Small intestine (tissue), 7 donors: ENCODE data around the gene ADGRD1. TPM values are rescaled to one million over a fixed set of nuclear protein-coding genes. Genes with fewer than 3 reads are reported as not detected.
"Not testable (repeated sequence)": the region's sequence is repeated elsewhere in the genome, so short reads cannot be mapped to it uniquely, and the experiment has no call there.

ENCODE experiments used
- DNase-seq, 2 donors: peaks; one replicate each; pipeline versions ENCODE4 v3.0.0 to v3.0.0-alpha.2; 2013
- FAIRE-seq: peaks from 2 replicates; lab custom pipeline; 2012; peaks lifted over from hg19 to GRCh38; lab: Jason Lieb, UNC
- H3K27ac ChIP-seq, 3 donors: one replicate each; pipeline ENCODE4 v1.5.1; 2013; ENCODE audit warnings: low read length in 2 of 3, mild to moderate bottlenecking in 2 of 3, control low read depth in 1 of 3, inconsistent platforms in 1 of 3, low read depth in 1 of 3, moderate library complexity in 1 of 3
- H3K27me3 ChIP-seq, 3 donors: one replicate each; pipeline ENCODE4 v1.6.1; 2013; ENCODE audit warnings: low read length in 3 of 3, inconsistent platforms in 1 of 3; ENCODE audit not compliant: control insufficient read depth in 3 of 3, insufficient read depth in 3 of 3
- H3K36me3 ChIP-seq, 3 donors: one replicate each; pipeline ENCODE4 v1.6.1; 2013; ENCODE audit warnings: low read length in 3 of 3, inconsistent platforms in 1 of 3, low read depth in 1 of 3, mild to moderate bottlenecking in 1 of 3, moderate library complexity in 1 of 3; ENCODE audit not compliant: control insufficient read depth in 3 of 3, insufficient read depth in 2 of 3
- H3K4me1 ChIP-seq, 3 donors: one replicate each; pipeline ENCODE4 v1.6.1; 2013; ENCODE audit warnings: low read length in 2 of 3, inconsistent platforms in 1 of 3, low read depth in 1 of 3, mild to moderate bottlenecking in 1 of 3, moderate library complexity in 1 of 3; ENCODE audit not compliant: control insufficient read depth in 3 of 3, insufficient read depth in 2 of 3
- H3K4me3 ChIP-seq, 3 donors: one replicate each; pipeline ENCODE4 v1.5.1; 2013; ENCODE audit warnings: low read length in 3 of 3, control low read depth in 1 of 3, inconsistent platforms in 1 of 3, low read depth in 1 of 3, mild to moderate bottlenecking in 1 of 3, moderate library complexity in 1 of 3
- H3K9me3 ChIP-seq, 2 donors: one replicate each; pipeline ENCODE4 v1.6.1; 2013; ENCODE audit warnings: low read depth in 1 of 2, low read length in 1 of 2; ENCODE audit not compliant: control insufficient read depth in 2 of 2, insufficient read depth in 1 of 2
- WGBS, 3 donors: extraction: QIAGEN DNeasy Blood & Tissue Kit; methylation state at CpG; one replicate each; pipeline ENCODE4 v1.1.7; 2013; 5-methylcytosine and 5-hydroxymethylcytosine counted together
- polyA plus RNA-seq, 4 donors: library from polyadenylated mRNA; stranded (reverse) in 3 of 4; unstranded in 1 of 4; fragments of 200-250 nt in 3 of 4; fragments of 120-200 nt in 1 of 4; gene quantifications; one replicate each; pipeline versions ENCODE4 v1.2.1 to v1.2.3, GENCODE V29; 2013
- donor health status: healthy with polysubstance abuse.
- donor health status: control.
- donor health status: control.
- donor health status: Bipolar disorder and iron deficiency.
- donor health status: healthy.

Gene ADGRD1
- polyA plus RNA-seq, 4 donors = 0.54 to 87.7 (median 9.3) TPM; not detected in 1

- no peak for FAIRE-seq
- no peaks in the 10 kb centered on the region for H3K36me3 ChIP-seq
- no peaks in the 10 kb centered on the region for H3K4me1 ChIP-seq
- WGBS, 3 donors = 55 to 71% (median 65%) methylated on average over 10 of the region's 10 CpGs
- DNase-seq = no peak
- H3K27ac ChIP-seq = no peak overlapping the region
- H3K27me3 ChIP-seq = peaks cover 0 to 3% (median 0%) of the 10 kb centered on the region in 3 donors
- no peak overlapping the region for H3K4me3 ChIP-seq
- H3K9me3 ChIP-seq = no peaks in the 10 kb centered on the region
Measured at GRCh38 chr12:130932061-130932930, 21.4 kb upstream of the ADGRD1 start.

GRCh38 chr12:130933269-130933995 lies 20.3 kb upstream of the ADGRD1 start:
- FAIRE-seq (no peak), DNase-seq (no peak)
- no peaks in the 10 kb centered on the region for H3K9me3 ChIP-seq

DNA sequence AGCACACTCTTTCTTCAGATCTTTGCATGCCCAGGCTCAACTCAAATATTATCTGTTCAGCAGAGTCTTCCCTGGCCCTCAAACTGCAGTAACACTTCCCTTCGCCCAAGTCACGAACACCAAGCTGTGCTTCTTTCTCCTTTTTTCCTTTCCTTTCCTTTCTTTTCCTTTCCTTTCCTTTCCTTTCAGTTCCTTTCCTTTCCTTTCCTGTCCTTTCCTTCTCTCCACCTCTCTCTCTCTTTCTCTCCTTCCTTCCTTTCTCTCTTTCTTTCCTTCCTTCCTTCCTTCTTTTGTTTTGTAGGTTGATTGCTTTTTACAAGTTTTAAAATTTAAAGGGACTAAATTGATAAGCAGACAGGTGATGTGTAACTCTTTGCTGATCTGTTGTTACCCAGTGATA lies 19.0 kb upstream of the ADGRD1 start:
- FAIRE-seq (no peak), DNase-seq (no peak)
- no peaks in the 10 kb centered on the region for H3K9me3 ChIP-seq
- no peaks in the 10 kb centered on the region for H3K36me3 ChIP-seq
- WGBS, 3 donors = 83 to 95% (median 91%) methylated on average over 2 of the region's 2 CpGs
- no peak overlapping the region for H3K27ac ChIP-seq
- no peak overlapping the region for H3K4me3 ChIP-seq
- H3K4me1 ChIP-seq = no peaks in the 10 kb centered on the region
- no peaks in the 10 kb centered on the region for H3K27me3 ChIP-seq

More at GRCh38 chr12:130933269-130933995, 20.3 kb upstream of the ADGRD1 start:
- Histone ChIP-seq H3K36me3 (no peaks in the 10 kb centered on the region), H3K4me3 (no peak overlapping the region), H3K27ac (no peak overlapping the region), H3K4me1 (no peaks in the 10 kb centered on the region), H3K27me3 (no peaks in the 10 kb centered on the region)
- WGBS, 3 donors = 76 to 77% (median 77%) methylated on average over 36 to 38 of the region's 38 CpGs

DNA sequence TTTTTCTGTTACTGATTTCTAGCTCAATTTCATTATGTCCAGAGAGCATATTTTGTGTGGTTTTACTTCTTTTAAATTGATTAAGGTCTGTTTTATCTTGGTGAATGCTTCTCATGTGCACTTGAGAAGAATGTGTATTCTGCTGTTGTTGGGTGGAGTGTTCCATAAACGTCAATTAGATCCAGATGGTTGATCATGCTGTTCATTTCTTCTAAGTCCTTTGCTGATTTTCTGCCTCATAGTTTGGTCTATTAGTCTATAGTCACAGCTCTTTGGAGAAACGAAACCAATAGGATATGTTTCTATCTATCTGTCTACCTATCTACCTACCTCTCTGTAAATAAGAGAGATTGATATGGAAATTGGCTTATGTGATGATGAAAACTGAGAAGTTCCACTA lies 17.1 kb upstream of the ADGRD1 start:
- DNase-seq = no peak
- no peak for FAIRE-seq
- Histone ChIP-seq H3K4me1 (no peaks in the 10 kb centered on the region), H3K27ac (no peak overlapping the region), H3K9me3 (peaks cover 0 to 10% of the 10 kb centered on the region in 2 donors), H3K4me3 (no peak overlapping the region), H3K36me3 (no peaks in the 10 kb centered on the region), H3K27me3 (no peaks in the 10 kb centered on the region)
- WGBS, 3 donors = 58 to 75% (median 61%) methylated on average over 2 of the region's 2 CpGs

DNA sequence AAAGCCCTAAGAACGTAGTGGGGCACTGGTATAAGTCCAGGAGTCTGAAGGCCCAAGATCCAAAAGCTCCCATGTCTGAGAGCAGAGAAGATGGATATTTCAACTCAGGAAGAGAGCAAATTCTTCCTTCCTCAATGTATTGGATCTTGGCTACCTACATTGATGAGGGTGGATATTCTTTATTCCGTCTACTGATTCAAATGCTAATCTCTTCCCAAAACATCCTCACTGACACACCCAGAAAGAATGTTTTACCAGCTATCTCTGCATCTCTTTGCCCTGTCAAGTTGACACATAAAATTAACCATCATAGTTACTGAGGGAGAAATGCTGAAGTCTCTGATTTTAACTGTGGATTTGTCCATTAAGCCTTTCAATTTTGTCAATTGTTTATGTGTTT lies 16.6 kb upstream of the ADGRD1 start:
- Histone ChIP-seq H3K4me3 (no peak overlapping the region), H3K9me3 (peaks cover 0 to 10% of the 10 kb centered on the region in 2 donors), H3K27me3 (no peaks in the 10 kb centered on the region), H3K36me3 (no peaks in the 10 kb centered on the region), H3K4me1 (no peaks in the 10 kb centered on the region), H3K27ac (no peak overlapping the region)
- 78 to 88% (median 81%) methylated on average over 2 of the region's 2 CpGs for WGBS, 3 donors
- FAIRE-seq (no peak), DNase-seq (no peak)

DNA sequence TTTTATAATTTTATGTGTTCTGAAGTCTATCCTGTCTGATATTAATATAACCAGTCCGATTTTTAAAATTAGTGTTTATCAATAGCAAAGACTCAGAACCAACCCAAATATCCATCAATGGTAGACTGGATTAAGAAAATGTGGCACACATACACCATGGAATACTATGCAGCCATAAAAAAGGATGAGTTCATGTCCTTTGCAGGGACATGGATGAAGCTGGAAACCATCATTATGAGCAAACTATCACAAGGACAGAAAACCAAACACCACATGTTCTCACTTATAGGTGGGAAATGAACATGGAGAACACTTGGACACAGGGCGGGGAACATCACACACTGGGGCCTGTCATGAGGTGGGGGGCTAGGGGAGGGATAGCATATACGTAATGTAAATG lies 16.2 kb upstream of the ADGRD1 start:
- H3K4me3 ChIP-seq, H3K4me1 ChIP-seq, H3K36me3 ChIP-seq, DNase-seq, FAIRE-seq, H3K27ac ChIP-seq, H3K27me3 ChIP-seq: not testable (repeated sequence)
- peaks cover 0 to 10% of the 10 kb centered on the region in 2 donors for H3K9me3 ChIP-seq
- 91 to 97% (median 92%) methylated on average over 3 of the region's 3 CpGs for WGBS, 3 donors

GRCh38 chr12:130938186-130938585 lies 15.5 kb upstream of the ADGRD1 start:
- DNase-seq = no peak
- FAIRE-seq = peak; percentile 62

DNA sequence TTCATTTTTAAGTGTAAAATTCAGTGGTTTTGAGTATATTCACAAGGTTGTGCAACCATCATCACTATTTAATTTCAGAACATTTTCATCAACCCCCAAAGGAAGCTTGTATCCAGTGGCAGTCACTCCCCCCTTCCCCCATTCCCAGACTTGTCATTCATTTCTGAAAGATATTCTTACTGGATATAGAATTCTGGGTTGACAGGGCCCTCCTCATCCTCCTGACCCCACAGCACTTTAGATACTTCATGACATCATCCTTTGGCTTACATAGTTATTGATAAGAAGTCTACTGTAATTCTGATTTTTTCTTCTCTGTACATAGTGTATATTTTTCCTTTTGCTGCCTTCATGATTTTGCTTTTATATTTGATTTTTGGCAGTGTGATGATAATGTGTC lies 8.8 kb upstream of the ADGRD1 start:
- DNase-seq (no peak), FAIRE-seq (no peak)
- H3K9me3 ChIP-seq = peaks cover 0 to 16% of the 10 kb centered on the region in 2 donors
- no peaks in the 10 kb centered on the region for H3K4me1 ChIP-seq
- no peaks in the 10 kb centered on the region for H3K36me3 ChIP-seq
- H3K27ac ChIP-seq = no peak overlapping the region
- no peaks in the 10 kb centered on the region for H3K27me3 ChIP-seq
- no peak overlapping the region for H3K4me3 ChIP-seq

More at GRCh38 chr12:130938186-130938585, 15.5 kb upstream of the ADGRD1 start:
- Histone ChIP-seq H3K4me3 (no peak overlapping the region), H3K27me3 (no peaks in the 10 kb centered on the region), H3K9me3 (peaks cover 0 to 10% of the 10 kb centered on the region in 2 donors), H3K4me1 (no peaks in the 10 kb centered on the region), H3K27ac (no peak overlapping the region), H3K36me3 (no peaks in the 10 kb centered on the region)
